ENCODE data around the gene AKAIN1. TPM values are rescaled to one million over a fixed set of nuclear protein-coding genes. Genes with fewer than 3 reads are reported as not detected.

AKAIN1 gene
- total RNA-seq, 1 experiment from 2014 or later, result not detected

DNA sequence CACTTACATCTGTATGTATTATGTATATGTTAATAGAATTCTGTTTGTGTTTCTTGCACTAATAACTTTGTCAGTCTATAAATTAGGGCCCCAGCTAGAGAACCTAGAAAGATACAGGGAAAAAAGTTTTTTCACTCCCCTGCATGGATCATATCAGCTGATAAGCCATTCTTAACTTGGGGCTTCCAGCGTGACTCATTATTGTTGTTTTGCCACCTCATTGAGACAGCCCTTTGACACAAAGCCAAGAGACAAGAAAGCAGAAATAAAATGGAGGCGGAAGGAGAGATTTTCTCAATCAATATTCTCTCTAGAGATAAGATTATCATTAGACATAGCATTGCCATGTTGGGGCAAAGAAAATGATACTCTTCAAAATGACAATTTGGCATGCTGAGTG, 93.4 kb downstream of the AKAIN1 start:
- Histone ChIP-seq H3K4me3 (ENCODE audit: low read length) (no peak overlapping the region), H3K4me2 (ENCODE audit: low read depth, low read length, poor library complexity, severe bottlenecking) (no peak overlapping the region), H4K20me1 (ENCODE audit: insufficient read depth, low read depth, low read length) (no peaks in the 10 kb centered on the region), H3K9ac (ENCODE audit: low read length) (no peak overlapping the region), H2AFZ (ENCODE audit: low read length) (no peak overlapping the region), H3K27ac (ENCODE audit: low read length) (no peak overlapping the region), H3K9me2 (replicated peaks; ENCODE audit: insufficient read depth, low read length) (no peaks in the 10 kb centered on the region), H3K36me3 (ENCODE audit: insufficient read depth, low read length) (no peaks in the 10 kb centered on the region), H3K9me3 (ENCODE audit: low read length) (no peaks in the 10 kb centered on the region), H3K27me3 (ENCODE audit: low read length) (no peaks in the 10 kb centered on the region), H3K79me2 (ENCODE audit: low read length) (no peaks in the 10 kb centered on the region), H3K4me1 (ENCODE audit: low read length) (no peaks in the 10 kb centered on the region)
- no peak for DNase-seq

DNA sequence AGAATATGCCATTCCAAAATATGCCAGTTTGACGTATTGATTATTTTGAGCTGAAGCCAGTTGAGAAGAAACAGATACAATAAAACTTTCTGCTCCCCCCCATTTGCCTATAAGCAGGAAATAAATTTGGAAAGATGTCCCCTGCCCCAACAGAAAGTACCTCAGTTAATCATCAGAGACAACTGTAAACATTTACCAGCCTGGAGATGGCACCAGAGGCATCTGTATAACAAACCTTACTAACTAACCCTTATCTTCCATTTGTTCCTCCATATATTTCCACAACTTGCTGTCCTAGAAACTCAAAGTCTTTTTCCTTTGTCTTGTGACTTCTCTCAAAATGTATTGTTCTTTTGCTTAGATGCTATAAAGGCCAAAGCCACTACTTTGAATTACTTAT, 93.8 kb downstream of the AKAIN1 start:
- H3K9me3 ChIP-seq (ENCODE audit: low read length), result no peaks in the 10 kb centered on the region
- no peaks in the 10 kb centered on the region for H3K79me2 ChIP-seq (ENCODE audit: low read length)
- no peak for DNase-seq
- no peaks in the 10 kb centered on the region for H3K27me3 ChIP-seq (ENCODE audit: low read length)
- H2AFZ ChIP-seq (ENCODE audit: low read length), result no peak overlapping the region
- H3K36me3 ChIP-seq (ENCODE audit: insufficient read depth, low read length), result no peaks in the 10 kb centered on the region
- H3K4me2 ChIP-seq (ENCODE audit: low read depth, low read length, poor library complexity, severe bottlenecking), result no peak overlapping the region
- H3K4me3 ChIP-seq (ENCODE audit: low read length), result no peak overlapping the region
- no peak overlapping the region for H3K27ac ChIP-seq (ENCODE audit: low read length)
- no peaks in the 10 kb centered on the region for H4K20me1 ChIP-seq (ENCODE audit: insufficient read depth, low read depth, low read length)
- H3K4me1 ChIP-seq (ENCODE audit: low read length), result no peaks in the 10 kb centered on the region
- H3K9me2 ChIP-seq (replicated peaks; ENCODE audit: insufficient read depth, low read length), result no peaks in the 10 kb centered on the region
- no peak overlapping the region for H3K9ac ChIP-seq (ENCODE audit: low read length)

DNA sequence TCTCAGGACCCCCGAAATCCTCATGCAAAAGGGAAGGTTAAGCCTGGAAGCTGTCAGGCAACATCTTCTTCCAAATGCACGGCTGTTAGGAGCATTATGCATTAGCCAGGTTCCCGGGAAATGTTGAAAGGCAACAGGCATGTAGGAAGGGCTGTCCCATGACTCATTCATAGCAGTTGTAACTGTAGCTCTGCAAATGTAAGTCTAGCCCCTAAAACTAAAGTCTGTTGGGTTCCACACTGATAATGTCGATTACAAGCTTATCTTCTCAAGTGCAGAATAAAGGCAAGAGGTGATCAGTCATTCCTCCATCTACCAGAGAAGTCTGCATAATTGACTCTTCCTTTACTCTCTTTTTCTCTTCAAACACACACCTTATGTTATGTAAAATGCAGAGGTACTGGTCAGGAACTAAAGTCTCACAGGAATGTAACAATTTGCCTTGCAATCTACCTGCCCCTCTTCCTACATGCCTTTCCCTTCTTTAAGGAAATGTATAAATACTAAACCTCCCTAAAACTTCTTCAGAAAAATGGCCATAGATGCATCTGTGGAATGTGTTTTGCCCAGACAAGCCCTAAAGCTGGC, 99.8 kb downstream of the AKAIN1 start:
- Histone ChIP-seq H3K27ac (ENCODE audit: low read length) (no peak overlapping the region), H2AFZ (ENCODE audit: low read length) (no peak overlapping the region), H3K79me2 (ENCODE audit: low read length) (no peaks in the 10 kb centered on the region), H4K20me1 (ENCODE audit: insufficient read depth, low read depth, low read length) (no peaks in the 10 kb centered on the region), H3K4me2 (ENCODE audit: low read depth, low read length, poor library complexity, severe bottlenecking) (no peak overlapping the region), H3K4me3 (ENCODE audit: low read length) (no peak overlapping the region), H3K27me3 (ENCODE audit: low read length) (no peaks in the 10 kb centered on the region), H3K9ac (ENCODE audit: low read length) (no peak overlapping the region), H3K36me3 (ENCODE audit: insufficient read depth, low read length) (no peaks in the 10 kb centered on the region), H3K4me1 (ENCODE audit: low read length) (no peaks in the 10 kb centered on the region), H3K9me3 (ENCODE audit: low read length) (no peaks in the 10 kb centered on the region), H3K9me2 (replicated peaks; ENCODE audit: insufficient read depth, low read length) (no peaks in the 10 kb centered on the region)
- DNase-seq, result no peak

DNA sequence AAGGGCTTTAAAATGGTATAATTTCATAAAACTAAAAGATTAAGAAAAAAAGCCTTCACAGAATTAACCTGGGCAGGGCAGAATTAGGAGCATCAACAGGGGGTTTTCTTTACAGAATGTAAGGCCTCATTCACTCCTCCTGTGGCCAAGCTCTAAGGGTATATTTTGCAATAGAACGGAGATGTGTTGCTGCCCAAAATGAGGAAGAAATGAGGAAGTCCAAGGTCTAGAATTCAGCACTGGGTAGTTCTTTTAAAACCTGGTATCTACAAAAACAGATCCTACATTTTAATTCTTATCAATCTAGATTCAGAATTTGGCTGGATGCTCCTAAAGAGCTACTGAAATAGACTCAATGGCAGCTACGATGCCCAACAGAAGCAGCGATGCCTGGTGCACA, 101.8 kb downstream of the AKAIN1 start:
- Histone ChIP-seq H3K4me3 (ENCODE audit: low read length) (no peak overlapping the region), H3K79me2 (ENCODE audit: low read length) (no peaks in the 10 kb centered on the region), H3K36me3 (ENCODE audit: insufficient read depth, low read length) (no peaks in the 10 kb centered on the region), H3K4me2 (ENCODE audit: low read depth, low read length, poor library complexity, severe bottlenecking) (no peak overlapping the region), H3K9ac (ENCODE audit: low read length) (no peak overlapping the region), H3K27me3 (ENCODE audit: low read length) (no peaks in the 10 kb centered on the region), H3K27ac (ENCODE audit: low read length) (no peak overlapping the region), H3K4me1 (ENCODE audit: low read length) (no peaks in the 10 kb centered on the region), H4K20me1 (ENCODE audit: insufficient read depth, low read depth, low read length) (no peaks in the 10 kb centered on the region), H3K9me3 (ENCODE audit: low read length) (no peaks in the 10 kb centered on the region), H2AFZ (ENCODE audit: low read length) (no peak overlapping the region), H3K9me2 (replicated peaks; ENCODE audit: insufficient read depth, low read length) (no peaks in the 10 kb centered on the region)
- no peak for DNase-seq

- no peaks in the 10 kb centered on the region for H3K9me3 ChIP-seq (ENCODE audit: low read length)
- no peak overlapping the region for H2AFZ ChIP-seq (ENCODE audit: low read length)
- no peaks in the 10 kb centered on the region for H3K4me1 ChIP-seq (ENCODE audit: low read length)
- H4K20me1 ChIP-seq (ENCODE audit: insufficient read depth, low read depth, low read length), result no peaks in the 10 kb centered on the region
- H3K4me2 ChIP-seq (ENCODE audit: low read depth, low read length, poor library complexity, severe bottlenecking), result no peak overlapping the region
- no peaks in the 10 kb centered on the region for H3K27me3 ChIP-seq (ENCODE audit: low read length)
- no peak for DNase-seq
- H3K9me2 ChIP-seq (replicated peaks; ENCODE audit: insufficient read depth, low read length), result no peaks in the 10 kb centered on the region
- no peak overlapping the region for H3K4me3 ChIP-seq (ENCODE audit: low read length)
- H3K36me3 ChIP-seq (ENCODE audit: insufficient read depth, low read length), result no peaks in the 10 kb centered on the region
- no peaks in the 10 kb centered on the region for H3K79me2 ChIP-seq (ENCODE audit: low read length)
- H3K9ac ChIP-seq (ENCODE audit: low read length), result no peak overlapping the region
- H3K27ac ChIP-seq (ENCODE audit: low read length), result no peak overlapping the region
These were observed 103.2 kb downstream of the AKAIN1 start for GRCh38 chr18:5093902-5094301.

Other genes starting within 250 kb of the AKAIN1 start
- 13.3 and 15.3 TPM in 2 replicates for gene ZBTB14, start 98.5 kb upstream of the AKAIN1 start, total RNA-seq (2014; rRNA removed; shearing (Covaris generic); ENCODE audit: low replicate concordance)

Data from Karpas-422 (cell line).